D721Med (cell line): Measurements from ENCODE around the gene CINP.

Source experiments
- DNase-seq: peaks from one replicate; pipeline ENCODE4 v3.0.0; 2011; ENCODE audit warnings: low spot score; ENCODE audit not compliant: insufficient read length
- FAIRE-seq: peaks from 2 replicates; lab custom pipeline; 2011; peaks lifted over from hg19 to GRCh38; lab: Jason Lieb, UNC
- TF ChIP-seq, protein P1 (sequence below): IDR thresholded peaks from 2 replicates; pipeline ENCODE4 v1.5.1; 2012; ENCODE audit warnings: mild to moderate bottlenecking, control low read depth; ENCODE audit not compliant: insufficient read depth; ENCODE audit errors: missing control alignments

CINP gene

DNA sequence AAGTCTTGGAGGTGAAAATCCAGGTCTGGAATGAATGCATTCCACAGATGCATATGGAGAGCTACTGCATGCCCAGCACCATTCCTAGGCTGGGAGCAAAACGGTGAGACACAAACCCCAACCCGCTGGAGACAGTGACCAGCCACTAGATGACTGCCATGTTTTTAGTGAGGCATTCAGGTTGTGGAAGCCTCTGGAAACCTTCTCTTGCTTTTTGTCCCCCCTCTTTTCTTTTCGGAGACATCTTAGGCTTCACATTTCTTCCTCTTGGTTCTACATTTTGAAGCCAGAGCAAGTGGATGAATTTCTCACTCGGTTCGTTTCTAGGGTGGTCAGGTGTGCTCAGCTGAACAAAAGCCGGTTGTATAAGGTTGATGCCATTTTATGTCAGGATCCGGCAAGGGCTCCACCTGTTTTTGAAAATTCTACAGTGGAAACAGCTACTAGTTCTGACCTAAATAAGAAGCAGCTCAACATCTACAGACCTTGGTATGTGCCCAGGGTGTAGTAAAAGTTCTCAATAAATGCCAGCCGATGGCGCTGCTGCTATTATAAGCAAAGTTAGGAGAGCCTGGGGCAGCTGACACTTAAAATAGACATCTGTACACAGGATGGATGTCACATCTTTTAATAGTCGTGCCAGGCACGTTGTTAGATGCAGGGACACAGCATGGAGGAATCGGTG is 45.0 kb downstream of the CINP start:
- TF ChIP-seq, protein P1, sequence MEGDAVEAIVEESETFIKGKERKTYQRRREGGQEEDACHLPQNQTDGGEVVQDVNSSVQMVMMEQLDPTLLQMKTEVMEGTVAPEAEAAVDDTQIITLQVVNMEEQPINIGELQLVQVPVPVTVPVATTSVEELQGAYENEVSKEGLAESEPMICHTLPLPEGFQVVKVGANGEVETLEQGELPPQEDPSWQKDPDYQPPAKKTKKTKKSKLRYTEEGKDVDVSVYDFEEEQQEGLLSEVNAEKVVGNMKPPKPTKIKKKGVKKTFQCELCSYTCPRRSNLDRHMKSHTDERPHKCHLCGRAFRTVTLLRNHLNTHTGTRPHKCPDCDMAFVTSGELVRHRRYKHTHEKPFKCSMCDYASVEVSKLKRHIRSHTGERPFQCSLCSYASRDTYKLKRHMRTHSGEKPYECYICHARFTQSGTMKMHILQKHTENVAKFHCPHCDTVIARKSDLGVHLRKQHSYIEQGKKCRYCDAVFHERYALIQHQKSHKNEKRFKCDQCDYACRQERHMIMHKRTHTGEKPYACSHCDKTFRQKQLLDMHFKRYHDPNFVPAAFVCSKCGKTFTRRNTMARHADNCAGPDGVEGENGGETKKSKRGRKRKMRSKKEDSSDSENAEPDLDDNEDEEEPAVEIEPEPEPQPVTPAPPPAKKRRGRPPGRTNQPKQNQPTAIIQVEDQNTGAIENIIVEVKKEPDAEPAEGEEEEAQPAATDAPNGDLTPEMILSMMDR = no peak
- DNase-seq (no peak), FAIRE-seq (no peak)

DNA sequence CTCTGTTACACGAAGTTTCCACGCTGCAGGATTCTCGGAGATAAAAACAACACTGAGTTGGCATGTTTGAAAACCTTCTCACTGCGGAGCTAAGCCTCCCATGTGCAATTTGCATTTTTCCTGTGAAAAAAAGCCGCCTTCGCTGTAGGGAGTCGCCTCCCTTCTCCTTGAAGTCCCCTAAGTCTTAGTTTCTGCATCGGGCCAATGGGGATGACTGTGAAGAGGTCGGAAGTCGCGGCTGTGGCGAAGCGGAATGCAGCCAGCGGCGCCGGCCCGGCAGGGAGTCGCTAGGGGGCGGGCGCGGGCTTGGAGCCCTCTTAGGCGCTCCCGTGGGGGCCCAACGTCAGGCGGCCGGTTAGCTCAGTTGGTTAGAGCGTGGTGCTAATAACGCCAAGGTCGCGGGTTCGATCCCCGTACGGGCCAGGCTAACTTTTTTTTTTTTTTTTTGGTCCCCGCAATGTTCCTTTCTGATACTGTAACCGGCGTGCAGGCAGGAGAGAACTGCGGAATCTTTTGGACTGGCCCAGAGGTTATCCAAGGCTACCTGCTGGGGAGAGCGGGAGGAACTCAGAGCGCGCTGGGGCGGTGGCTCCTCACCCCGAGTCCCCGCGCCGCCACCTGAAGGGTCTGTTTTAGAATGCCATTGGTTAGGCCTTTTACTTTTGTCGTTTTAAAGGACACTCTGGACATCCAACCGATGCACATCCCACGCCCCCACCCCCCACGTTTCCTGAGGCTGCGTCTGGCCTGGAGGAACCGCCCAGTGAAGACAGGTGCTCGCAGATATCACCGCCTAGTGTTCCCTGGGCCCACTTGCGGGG is 45.7 kb downstream of the CINP start:
- DNase-seq (peak; percentile 59), FAIRE-seq (no peak)
- TF ChIP-seq, protein P1 = peak; percentile 60

DNA sequence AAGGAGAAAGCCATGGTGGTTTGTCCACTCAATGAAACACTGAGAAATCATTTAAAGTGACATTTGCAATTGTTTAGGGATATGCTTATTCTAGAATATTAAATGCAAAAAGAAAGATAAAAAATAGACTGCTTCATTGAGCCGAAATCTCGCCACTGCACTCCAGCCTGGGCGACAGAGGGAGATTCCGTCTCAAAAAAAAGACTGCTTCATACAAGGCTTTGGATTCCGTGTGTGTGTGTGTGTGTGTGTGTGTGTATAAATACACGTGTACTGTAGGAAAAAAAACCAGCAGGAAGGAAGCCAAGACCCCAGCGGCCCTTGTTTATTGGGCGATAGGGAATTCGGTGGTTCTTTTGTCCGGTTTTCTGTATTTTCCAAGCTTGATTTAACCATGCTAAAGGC is 46.4 kb downstream of the CINP start:
- TF ChIP-seq, protein P1 = no peak
- no peak for FAIRE-seq
- DNase-seq = no peak

DNA sequence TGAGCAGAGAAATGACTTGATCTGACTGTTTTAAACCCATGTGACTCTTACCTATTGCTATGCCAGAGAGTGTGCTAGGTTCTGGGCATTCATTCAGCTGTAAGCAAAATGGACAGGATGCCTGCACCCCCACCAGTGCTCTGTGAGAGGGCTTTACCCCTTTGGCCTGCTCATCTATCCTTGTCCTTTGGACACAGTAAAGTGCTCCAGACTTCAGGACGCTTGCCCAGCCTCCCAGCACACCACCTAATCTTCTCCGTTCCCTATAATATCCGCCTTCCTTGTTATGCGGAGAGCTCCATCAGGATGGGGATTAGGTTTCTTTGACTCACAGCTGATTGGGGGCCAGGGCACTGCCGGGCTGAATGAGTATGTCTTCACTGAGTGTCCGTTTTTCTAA is 47.6 kb downstream of the CINP start:
- DNase-seq = no peak

DNA sequence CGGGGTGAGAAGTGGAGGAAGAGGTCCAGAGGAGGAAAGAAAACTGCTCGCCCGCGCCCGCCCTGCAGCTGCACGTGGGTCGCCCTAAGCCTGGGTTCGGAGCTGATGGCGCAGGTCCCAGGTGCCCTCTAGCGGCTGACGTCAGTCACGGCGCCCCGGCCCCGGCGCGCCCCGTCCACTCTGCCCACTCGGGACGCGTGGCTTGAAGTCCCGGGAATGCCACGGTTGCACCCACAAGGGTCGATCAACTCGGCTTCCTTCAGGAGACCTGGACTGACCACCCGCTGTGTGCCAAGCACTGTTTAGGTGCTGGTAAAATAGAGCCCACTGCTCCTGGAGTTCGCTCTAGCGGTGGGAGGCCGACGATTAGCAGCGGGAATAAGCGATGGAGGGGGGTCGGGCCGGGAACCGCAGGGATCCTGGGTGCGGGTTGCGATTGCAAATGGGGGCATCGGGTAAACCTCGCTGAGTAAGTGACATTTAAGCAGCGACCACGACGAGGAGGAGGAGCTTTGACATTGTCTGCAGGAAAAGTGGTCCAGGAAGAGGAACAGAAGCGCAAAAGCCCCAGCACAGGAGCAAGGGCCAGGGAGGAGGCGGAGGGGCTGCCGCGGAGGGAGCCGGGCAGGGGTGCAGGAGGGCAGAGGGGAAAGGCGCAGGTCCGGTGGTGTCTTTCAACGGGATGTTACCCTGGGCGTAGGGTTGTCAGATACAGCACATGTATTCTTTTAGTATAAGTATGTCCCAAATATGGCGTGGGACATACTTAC is 48.3 kb downstream of the CINP start:
- DNase-seq (peak; percentile 74), FAIRE-seq (no peak)
- TF ChIP-seq, protein P1 = peak; percentile 80

More for the DNA sequence above, 47.6 kb downstream of the CINP start:
- TF ChIP-seq, protein P1 = no peak
- no peak for FAIRE-seq

DNA sequence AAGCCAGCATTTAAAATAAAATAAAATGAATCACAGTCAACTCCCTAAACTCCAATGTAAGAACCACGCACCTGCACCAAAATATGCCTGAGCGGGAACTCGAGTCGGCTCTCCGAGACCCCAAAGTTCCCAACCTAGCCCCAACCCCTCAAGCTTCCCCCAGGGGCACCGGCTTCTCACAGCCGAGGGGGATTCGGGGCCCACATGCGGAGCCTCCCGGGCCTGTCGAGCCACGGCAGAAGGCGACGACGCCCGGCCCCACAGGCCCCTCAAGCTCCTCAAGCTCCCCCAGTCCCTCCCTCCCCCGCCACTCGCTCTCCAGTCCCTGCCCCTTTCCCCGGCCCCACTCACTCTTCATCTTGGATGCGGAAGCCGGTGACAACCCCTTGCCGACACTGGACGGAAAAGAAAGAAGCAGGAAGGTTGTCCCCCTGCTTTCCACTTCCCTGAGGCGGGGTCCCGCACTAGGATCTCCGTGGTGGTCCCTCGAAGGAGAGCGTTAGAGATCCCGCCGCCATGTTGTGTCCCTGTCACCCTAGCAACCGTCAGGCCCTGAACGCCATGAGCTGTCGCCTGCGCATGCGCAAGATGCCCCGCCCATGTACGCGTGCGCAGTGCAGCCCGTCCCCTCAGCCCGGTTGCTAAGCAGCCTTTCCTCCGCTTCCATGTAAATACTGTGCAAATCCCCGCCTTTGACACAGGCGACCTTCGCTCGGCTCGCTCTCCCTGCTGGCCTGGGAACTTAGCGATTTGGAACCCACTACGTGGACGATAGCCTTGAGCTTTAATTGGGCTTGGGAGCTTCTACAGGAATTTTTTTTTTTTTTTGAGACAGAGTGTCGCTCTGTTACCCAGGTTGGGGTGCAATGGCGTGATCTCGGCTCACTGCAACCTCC is 57.8 kb downstream of the CINP start, which contains the start of gene MOK:
MOK (minus strand) TSS at position 554 of the 896 bp plus-strand sequence; CDS start at position 358, 196 bp downstream.
- TF ChIP-seq, protein P1 = no peak
- FAIRE-seq (no peak), DNase-seq (peak; percentile 94)
